Measurements from ENCODE around the gene TSC2. TPM values are rescaled to one million over a fixed set of nuclear protein-coding genes. Genes with fewer than 3 reads are reported as not detected.
"Not testable (repeated sequence)": the region's sequence is repeated elsewhere in the genome, so short reads cannot be mapped to it uniquely, and the experiment has no call there.

The TSC2 gene
- total RNA-seq, 4 donors from 2014 or later = 98.4 to 220 (median 141) TPM

DNA sequence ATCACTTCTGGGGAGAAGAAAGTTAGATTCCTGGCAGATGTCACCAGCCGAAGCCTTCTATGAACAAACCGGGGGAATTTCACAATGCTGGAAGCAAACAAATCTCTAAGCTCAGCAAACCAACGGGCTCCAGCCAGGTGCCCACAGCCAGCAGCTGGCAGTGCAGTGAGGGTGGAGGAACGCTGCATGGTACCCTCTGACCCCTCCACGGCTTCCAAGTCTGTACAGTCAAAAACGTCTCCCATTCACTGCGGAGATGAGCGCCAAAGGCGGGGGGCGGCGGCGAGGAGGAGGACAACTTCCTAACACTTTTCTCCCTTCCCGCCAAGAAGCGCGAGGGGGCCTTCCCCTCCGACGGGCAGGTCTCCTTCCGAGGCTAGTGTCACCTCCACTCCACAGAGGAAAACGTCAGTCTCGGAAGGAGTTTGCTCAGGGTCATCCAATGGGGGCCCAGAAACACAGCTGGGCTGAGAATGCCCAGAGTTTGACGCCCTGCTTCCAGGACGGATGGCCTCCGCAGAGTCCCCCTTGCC, 39.1 kb upstream of the TSC2 start:
- no peaks in the 10 kb centered on the region for H3K9me3 ChIP-seq
- no peak for TF ChIP-seq POLR2A (IDR thresholded peaks at IDR 0.05)
- TF ChIP-seq, protein P1, sequence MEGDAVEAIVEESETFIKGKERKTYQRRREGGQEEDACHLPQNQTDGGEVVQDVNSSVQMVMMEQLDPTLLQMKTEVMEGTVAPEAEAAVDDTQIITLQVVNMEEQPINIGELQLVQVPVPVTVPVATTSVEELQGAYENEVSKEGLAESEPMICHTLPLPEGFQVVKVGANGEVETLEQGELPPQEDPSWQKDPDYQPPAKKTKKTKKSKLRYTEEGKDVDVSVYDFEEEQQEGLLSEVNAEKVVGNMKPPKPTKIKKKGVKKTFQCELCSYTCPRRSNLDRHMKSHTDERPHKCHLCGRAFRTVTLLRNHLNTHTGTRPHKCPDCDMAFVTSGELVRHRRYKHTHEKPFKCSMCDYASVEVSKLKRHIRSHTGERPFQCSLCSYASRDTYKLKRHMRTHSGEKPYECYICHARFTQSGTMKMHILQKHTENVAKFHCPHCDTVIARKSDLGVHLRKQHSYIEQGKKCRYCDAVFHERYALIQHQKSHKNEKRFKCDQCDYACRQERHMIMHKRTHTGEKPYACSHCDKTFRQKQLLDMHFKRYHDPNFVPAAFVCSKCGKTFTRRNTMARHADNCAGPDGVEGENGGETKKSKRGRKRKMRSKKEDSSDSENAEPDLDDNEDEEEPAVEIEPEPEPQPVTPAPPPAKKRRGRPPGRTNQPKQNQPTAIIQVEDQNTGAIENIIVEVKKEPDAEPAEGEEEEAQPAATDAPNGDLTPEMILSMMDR (IDR thresholded peaks at IDR 0.05) = no peak
- H3K27me3 ChIP-seq = no peaks in the 10 kb centered on the region
- peaks cover 16 to 56% (median 23%) of the 10 kb centered on the region in 4 donors for H3K4me1 ChIP-seq
- no peaks in the 10 kb centered on the region for H3K36me3 ChIP-seq
- no peak for DNase-seq
- peak overlapping the region; percentile 64 to 99 (median 94) for H3K4me3 ChIP-seq
- H3K27ac ChIP-seq = peak overlapping the region; percentile 90 to 97 (median 96)

DNA sequence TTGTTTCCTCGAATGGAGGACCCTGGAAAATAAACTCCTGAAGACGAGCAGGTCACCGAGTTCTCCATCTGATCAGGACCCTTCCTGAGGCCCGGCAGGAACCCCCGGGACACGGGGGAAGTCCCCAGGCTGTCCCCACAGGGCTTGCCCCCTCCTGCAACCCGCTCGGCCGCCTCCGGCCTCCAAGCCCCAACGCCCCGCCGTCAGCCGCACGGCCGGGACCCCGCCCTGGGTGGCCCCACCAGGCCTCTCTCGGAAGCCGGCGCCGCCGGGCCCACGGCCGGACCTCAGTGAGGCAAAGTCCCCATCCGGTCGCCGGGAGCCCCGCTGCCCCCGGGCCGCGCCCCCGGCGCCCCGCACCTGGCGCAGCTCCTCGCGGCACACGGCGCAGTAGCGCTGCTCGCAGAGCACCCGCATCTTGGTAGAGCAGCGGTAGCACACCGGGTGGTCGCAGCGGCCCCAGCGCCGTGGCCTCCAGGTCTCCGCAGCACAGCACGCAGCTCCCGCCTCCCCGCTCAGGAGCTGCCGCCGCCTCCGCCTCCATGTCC, 38.5 kb upstream of the TSC2 start:
- H3K27me3 ChIP-seq = no peaks in the 10 kb centered on the region
- TF ChIP-seq POLR2A (IDR thresholded peaks at IDR 0.05) = no peak
- TF ChIP-seq, protein P1 (IDR thresholded peaks at IDR 0.05) = no peak
- H3K9me3 ChIP-seq = no peaks in the 10 kb centered on the region
- H3K4me1 ChIP-seq = peaks cover 12 to 51% (median 19%) of the 10 kb centered on the region in 4 donors
- DNase-seq = no peak
- no peaks in the 10 kb centered on the region for H3K36me3 ChIP-seq
- peak overlapping the region; percentile 90 to 97 (median 96) for H3K27ac ChIP-seq
- peak overlapping the region; percentile 64 to 99 (median 94) for H3K4me3 ChIP-seq

DNA sequence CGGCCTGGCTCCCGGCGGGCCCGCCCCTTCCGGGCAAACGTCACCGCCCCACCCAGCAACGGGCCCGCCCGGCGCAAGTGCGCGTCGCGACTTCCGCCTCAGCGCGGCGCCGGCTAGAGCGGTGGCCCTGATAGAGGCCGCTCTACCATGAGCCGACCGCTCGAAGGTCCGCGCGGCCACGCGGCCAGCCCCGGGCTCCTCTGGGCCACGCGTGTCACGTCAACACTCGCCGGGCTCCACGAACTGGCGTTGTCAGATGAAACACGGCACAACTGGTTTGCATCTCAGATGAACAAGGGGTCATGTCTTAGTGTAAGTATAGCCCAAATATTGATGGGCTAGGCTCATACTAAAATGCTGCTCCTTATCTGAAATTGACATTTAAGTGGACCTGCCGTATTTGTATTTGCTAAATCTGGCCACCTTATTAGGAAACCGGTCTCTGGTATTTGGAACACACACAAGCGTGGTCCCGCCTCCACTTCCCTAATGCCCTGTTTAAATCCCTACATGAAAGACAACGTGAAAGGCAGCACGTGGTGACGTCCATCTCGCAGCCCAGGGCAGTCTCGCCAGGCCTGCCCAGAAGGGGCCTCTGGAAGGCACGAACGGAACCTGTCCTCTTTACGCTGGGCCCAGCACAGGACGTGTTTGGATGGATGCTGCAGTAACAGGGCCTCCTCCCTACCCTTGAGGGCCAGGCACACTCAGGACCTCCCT, 37.8 kb upstream of the TSC2 start, which contains the start of gene ZNF598:
TSS of gene ZNF598 (minus strand) at position 31 of the 720 bp plus-strand sequence.
- peak; percentile 96 to 99 for TF ChIP-seq POLR2A (IDR thresholded peaks at IDR 0.05)
- TF ChIP-seq, protein P1 (IDR thresholded peaks at IDR 0.05) = peak in 1 of 6 experiments; percentile 16
- H3K27me3 ChIP-seq = no peaks in the 10 kb centered on the region
- H3K9me3 ChIP-seq = no peaks in the 10 kb centered on the region
- no peaks in the 10 kb centered on the region for H3K36me3 ChIP-seq
- DNase-seq = peak; percentile 77 to 89 (median 89)
- H3K27ac ChIP-seq = peak within 1 kb of the TSS; percentile 90 to 97 (median 96)
- H3K4me1 ChIP-seq = peaks cover 10 to 44% (median 15%) of the 10 kb centered on the region in 4 donors
- peak within 1 kb of the TSS; percentile 64 to 99 (median 94) for H3K4me3 ChIP-seq

DNA sequence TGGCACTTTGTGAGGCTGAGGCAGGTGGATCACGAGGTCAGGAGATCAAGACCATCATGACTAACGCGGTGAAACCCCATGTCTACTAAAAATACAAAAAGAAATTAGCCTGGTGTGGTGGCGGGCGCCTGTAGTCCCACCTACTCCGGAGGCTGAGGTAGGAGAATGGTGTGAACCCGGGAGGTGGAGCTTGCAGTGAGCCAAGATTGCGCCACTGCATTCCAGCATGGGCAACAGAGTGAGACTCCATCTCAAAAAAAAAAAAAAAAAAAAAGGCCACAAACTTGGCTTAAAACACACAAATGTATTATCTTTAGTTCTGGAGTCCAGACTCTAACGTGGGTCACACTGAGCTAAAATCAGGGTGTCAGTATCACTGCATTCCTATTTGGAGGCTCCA, 36.1 kb upstream of the TSC2 start:
- not testable (repeated sequence) for H3K27me3 ChIP-seq, DNase-seq, H3K36me3 ChIP-seq, H3K4me3 ChIP-seq, H3K27ac ChIP-seq, H3K9me3 ChIP-seq
- peaks cover 10 to 31% (median 15%) of the 10 kb centered on the region in 4 donors for H3K4me1 ChIP-seq

DNA sequence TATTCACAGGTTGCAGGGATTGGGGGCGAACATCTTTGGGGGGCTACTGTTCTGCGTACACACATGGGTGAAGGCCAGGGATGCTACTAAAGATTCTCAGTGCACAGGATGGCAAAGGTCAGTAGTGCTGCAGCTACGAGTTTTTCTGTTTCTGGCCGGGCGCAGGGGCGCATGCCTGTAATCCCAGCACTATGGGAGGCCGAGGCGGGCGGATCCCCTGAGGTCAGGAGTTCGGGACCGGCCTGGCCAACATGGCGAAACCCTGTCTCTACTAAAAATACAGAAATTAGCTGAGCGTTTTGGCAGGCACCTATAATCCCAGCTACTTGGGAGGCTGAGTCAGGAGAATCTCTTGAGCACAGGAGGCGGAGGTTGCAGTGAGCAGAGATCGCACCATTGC, 34.3 kb upstream of the TSC2 start:
- H3K27me3 ChIP-seq = no peaks in the 10 kb centered on the region
- H3K9me3 ChIP-seq = no peaks in the 10 kb centered on the region
- no peak for TF ChIP-seq POLR2A (IDR thresholded peaks at IDR 0.05)
- TF ChIP-seq, protein P1 (IDR thresholded peaks at IDR 0.05) = no peak
- peaks cover 0 to 13% (median 3%) of the 10 kb centered on the region in 4 donors for H3K4me1 ChIP-seq
- H3K4me3 ChIP-seq = no peak overlapping the region
- H3K27ac ChIP-seq = no peak overlapping the region
- no peaks in the 10 kb centered on the region for H3K36me3 ChIP-seq
- DNase-seq = no peak

Data from Peyer's patch (tissue), 4 donors.